ENCODE measurements around the gene COMMD9. TPM values are rescaled to one million over a fixed set of nuclear protein-coding genes. Genes with fewer than 3 reads are reported as not detected.

The COMMD9 gene
- total and polyA plus RNA-seq, 10 of the 15 experiments (the other 5 are each of a cell fraction or from before 2014, with no cell fraction given): 31.4 to 119 (median 56.2) TPM

- BruUV-seq (replicated peaks): no TSS peak
- Histone ChIP-seq H3K4me1 (ENCODE audit: control insufficient read depth, insufficient read depth, low read length) (0 out of 2 replicates have a peak, but pooled peaks cover 7% of the 10 kb centered on the region), H3K27ac (ENCODE audit: control insufficient read depth, insufficient read depth) (no peak overlapping the region), H3K36me3 (ENCODE audit: control insufficient read depth in 2 of 2, insufficient read depth in 2 of 2, low read length in 1 of 2) (no peaks in the 10 kb centered on the region), H4K20me1 (ENCODE audit: control insufficient read depth, insufficient read depth) (no peaks in the 10 kb centered on the region), H3K9ac (ENCODE audit: control insufficient read depth, insufficient read depth, low read length) (no peak overlapping the region), H3K27me3 (replicated peaks in 1 of 2; ENCODE audit: control insufficient read depth in 2 of 2, insufficient read depth in 2 of 2, low read length in 1 of 2) (no peaks in the 10 kb centered on the region; a peak in 1 of 4 replicates), H3K79me2 (ENCODE audit: control insufficient read depth, insufficient read depth, low read length) (no peaks in the 10 kb centered on the region), H2AFZ (ENCODE audit: control insufficient read depth, low read depth, low read length) (no peak overlapping the region), H3K9me3 (replicated peaks; ENCODE audit: control insufficient read depth, insufficient read depth, low read length) (no peaks in the 10 kb centered on the region), H3K4me3 (no peak overlapping the region), H3K4me2 (ENCODE audit: control insufficient read depth, insufficient read depth) (peak overlapping the region; percentile 57)
- ChIA-PET POLR2A (no interaction called here), CTCF (interaction anchor here (0.7 to 1.5 kb wide), 2 partner anchors 10 to 152 kb away, joined by 3 to 4 read pairs; no protein-coding TSS in a partner anchor), RAD21 (ENCODE audit: unreplicated experiment) (interaction anchor here (0.7 to 1.3 kb wide), 3 partner anchors 12 to 166 kb away, joined by 3 read pairs; no protein-coding TSS in a partner anchor), SMC1A (ENCODE audit: uncharacterized antibody, unreplicated experiment) (interaction anchor here (0.7 to 1.6 kb wide), 6 partner anchors 8 to 27 kb away, joined by 3 to 4 read pairs (median 3); no protein-coding TSS in a partner anchor)
- peak; percentile 93 for ATAC-seq
- in situ Hi-C loops (cut with MboI): no loop called here
- intact Hi-C loops (cut with micrococcal nuclease; ENCODE audit: unreplicated experiment): no loop called here
- 5% methylated on average over 3 of the region's 3 CpGs for WGBS (ENCODE audit: insufficient coverage, insufficient replicate concordance, low lambda C conversion rate, missing lambda C conversion rate)
- DNase-seq (ENCODE audit: low read depth, low spot score): no peak
- peak; percentile 57 for FAIRE-seq
- TF ChIP-seq NFIC (IDR thresholded peaks at IDR 0.05; ENCODE audit: low read depth, low read length): 0 out of 2 replicates have a peak, but pooled peaks have one; percentile 17
- no peak for TF ChIP-seq FOXK2 (IDR thresholded peaks at IDR 0.05)
- TF ChIP-seq YBX1 (IDR thresholded peaks at IDR 0.05): no peak
- TF ChIP-seq NFYA (IDR thresholded peaks at IDR 0.05; ENCODE audit: borderline replicate concordance, low read depth, low read length): no peak
- TF ChIP-seq BACH1 (IDR thresholded peaks at IDR 0.05; ENCODE audit: borderline replicate concordance): no peak
- no peak for TF ChIP-seq TBL1XR1 (IDR thresholded peaks at IDR 0.05; ENCODE audit: low read depth, low read length)
- TF ChIP-seq YY1 (IDR thresholded peaks at IDR 0.05; ENCODE audit: low read depth, low read length): no peak
- no peak for TF ChIP-seq FOXM1 (IDR thresholded peaks at IDR 0.05; ENCODE audit: low read depth, low read length)
- TF ChIP-seq EP300 (IDR thresholded peaks at IDR 0.05; ENCODE audit: borderline replicate concordance in 1 of 2, control insufficient read depth in 1 of 2, low read depth in 2 of 2, low read length in 2 of 2): 0 out of 4 replicates have a peak, but pooled peaks of 1 of the 2 experiments have one; percentile 9
- TF ChIP-seq PAX5 (IDR thresholded peaks at IDR 0.05; ENCODE audit: borderline replicate concordance, low read depth, low read length): no peak
- TF ChIP-seq SIX5 (IDR thresholded peaks at IDR 0.05; ENCODE audit: low read depth, low read length, severe bottlenecking): no peak
- no peak for TF ChIP-seq EGR1 (IDR thresholded peaks at IDR 0.05; ENCODE audit: borderline replicate concordance in 1 of 2, low read depth in 2 of 2, low read length in 2 of 2)
- TF ChIP-seq MEF2B (IDR thresholded peaks at IDR 0.05; ENCODE audit: partially characterized antibody, poor library complexity, severe bottlenecking): peak; percentile 51
- no peak for TF ChIP-seq NR2C1 (IDR thresholded peaks at IDR 0.05)
- TF ChIP-seq MYB (IDR thresholded peaks at IDR 0.05; ENCODE audit: borderline replicate concordance, low read depth, low read length): no peak
- no peak for TF ChIP-seq HSF1 (IDR thresholded peaks at IDR 0.05; ENCODE audit: low read depth, low read length)
- no peak for TF ChIP-seq MAX (IDR thresholded peaks at IDR 0.05; ENCODE audit: low read depth, low read length)
- TF ChIP-seq CBFB (IDR thresholded peaks at IDR 0.05; ENCODE audit: low read depth): no peak
- no peak for TF ChIP-seq E4F1 (IDR thresholded peaks at IDR 0.05; ENCODE audit: borderline replicate concordance, partially characterized antibody)
Measured at GRCh38 chr11:36326524-36327419, 37.5 kb upstream of the COMMD9 start.
